ENCODE measurements around the gene TTC9. TPM values are rescaled to one million over a fixed set of nuclear protein-coding genes. Genes with fewer than 3 reads are reported as not detected.

The TTC9 gene
- total RNA-seq, 1 experiment from 2014 or later = 3.6 TPM

DNA sequence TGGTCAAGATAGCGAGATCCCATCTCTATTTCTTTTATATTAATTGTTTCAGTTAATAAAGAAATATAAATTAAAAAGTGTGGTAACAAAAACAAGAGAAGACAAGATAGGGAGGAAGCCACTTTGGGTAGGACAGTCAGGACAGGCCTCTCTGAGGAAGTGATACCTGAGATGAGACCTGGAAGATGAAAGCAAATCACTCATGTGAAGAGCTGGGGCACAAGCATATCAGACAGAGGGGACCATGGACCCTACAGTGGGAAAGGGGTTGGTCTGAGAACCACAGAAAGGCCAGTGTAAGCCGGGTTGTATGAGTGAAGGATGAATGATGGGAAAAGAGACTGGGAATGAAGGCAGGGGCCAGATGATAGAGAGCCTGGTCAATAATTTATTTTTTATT, 39.5 kb upstream of the TTC9 start:
- Histone ChIP-seq H3K27ac (ENCODE audit: low read length) (no peak overlapping the region), H3K9me3 (ENCODE audit: low read length) (no peaks in the 10 kb centered on the region), H3K79me2 (ENCODE audit: low read length) (peaks cover 33% of the 10 kb centered on the region), H3K4me2 (ENCODE audit: low read length) (no peak overlapping the region), H3K4me1 (ENCODE audit: insufficient read depth, low read length) (peaks cover 17% of the 10 kb centered on the region), H3K9ac (ENCODE audit: low read length) (no peak overlapping the region), H3F3A (ENCODE audit: low read length, unreplicated experiment) (no peaks in the 10 kb centered on the region), H3K27me3 (ENCODE audit: low read length) (0 out of 2 replicates have a peak, but pooled peaks cover 7% of the 10 kb centered on the region), H3K4me3 (ENCODE audit: low read length) (no peak overlapping the region), H2AFZ (ENCODE audit: low read length) (no peak overlapping the region), H3K9me2 (replicated peaks; ENCODE audit: low read length) (no peaks in the 10 kb centered on the region), H3K36me3 (ENCODE audit: low read depth, low read length) (peaks cover 3% of the 10 kb centered on the region; the same call in 1 of the 2 replicates), H4K20me1 (ENCODE audit: low read length) (peaks cover 9% of the 10 kb centered on the region; the same call in 1 of the 2 replicates)
- ChIA-PET CTCF (no interaction called here), POLR2A (ENCODE audit: unreplicated experiment) (interaction anchor here (0.6 to 0.7 kb wide), 2 partner anchors 96 to 125 kb away, joined by 4 read pairs; no protein-coding TSS in a partner anchor)
- no peak for ATAC-seq
- TF ChIP-seq EZH2phosphoT487 (IDR thresholded peaks at IDR 0.05; ENCODE audit: borderline replicate concordance, low read length) = no peak
- TF ChIP-seq, protein P1, sequence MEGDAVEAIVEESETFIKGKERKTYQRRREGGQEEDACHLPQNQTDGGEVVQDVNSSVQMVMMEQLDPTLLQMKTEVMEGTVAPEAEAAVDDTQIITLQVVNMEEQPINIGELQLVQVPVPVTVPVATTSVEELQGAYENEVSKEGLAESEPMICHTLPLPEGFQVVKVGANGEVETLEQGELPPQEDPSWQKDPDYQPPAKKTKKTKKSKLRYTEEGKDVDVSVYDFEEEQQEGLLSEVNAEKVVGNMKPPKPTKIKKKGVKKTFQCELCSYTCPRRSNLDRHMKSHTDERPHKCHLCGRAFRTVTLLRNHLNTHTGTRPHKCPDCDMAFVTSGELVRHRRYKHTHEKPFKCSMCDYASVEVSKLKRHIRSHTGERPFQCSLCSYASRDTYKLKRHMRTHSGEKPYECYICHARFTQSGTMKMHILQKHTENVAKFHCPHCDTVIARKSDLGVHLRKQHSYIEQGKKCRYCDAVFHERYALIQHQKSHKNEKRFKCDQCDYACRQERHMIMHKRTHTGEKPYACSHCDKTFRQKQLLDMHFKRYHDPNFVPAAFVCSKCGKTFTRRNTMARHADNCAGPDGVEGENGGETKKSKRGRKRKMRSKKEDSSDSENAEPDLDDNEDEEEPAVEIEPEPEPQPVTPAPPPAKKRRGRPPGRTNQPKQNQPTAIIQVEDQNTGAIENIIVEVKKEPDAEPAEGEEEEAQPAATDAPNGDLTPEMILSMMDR (conservative IDR thresholded peaks at IDR 0.05; ENCODE audit: low read depth, low read length) = no peak
- no TSS peak for BruUV-seq (replicated peaks)
- intact Hi-C loops (cut with micrococcal nuclease) = no loop called here
- DNase-seq = no peak

DNA sequence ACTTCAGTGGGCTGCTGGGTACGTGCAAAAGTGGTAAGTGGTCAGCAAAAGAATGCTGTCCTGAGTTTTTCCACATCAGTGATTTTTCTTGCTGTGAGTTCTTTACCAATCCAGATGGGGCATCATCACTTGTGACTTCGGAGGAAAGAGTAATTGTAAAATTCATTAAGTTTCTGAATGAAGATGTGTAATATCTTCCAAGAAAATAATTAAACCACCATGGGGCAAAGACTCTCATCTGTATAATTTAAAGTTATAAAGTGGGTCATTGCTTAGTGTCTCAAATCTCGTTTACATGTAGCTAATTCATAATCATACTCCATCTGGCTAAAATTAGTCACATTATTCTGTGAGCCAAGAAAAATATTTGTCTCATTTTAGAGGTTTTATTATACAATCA, 30.5 kb upstream of the TTC9 start:
- Histone ChIP-seq H3K9ac (ENCODE audit: low read length) (no peak overlapping the region), H3K27ac (ENCODE audit: low read length) (no peak overlapping the region), H3K4me1 (ENCODE audit: insufficient read depth, low read length) (peaks cover under 1% of the 10 kb centered on the region; the same call in 1 of the 2 replicates), H3K36me3 (ENCODE audit: low read depth, low read length) (no peaks in the 10 kb centered on the region), H3F3A (ENCODE audit: low read length, unreplicated experiment) (no peaks in the 10 kb centered on the region), H4K20me1 (ENCODE audit: low read length) (no peaks in the 10 kb centered on the region), H3K79me2 (ENCODE audit: low read length) (no peaks in the 10 kb centered on the region), H3K9me2 (replicated peaks; ENCODE audit: low read length) (no peaks in the 10 kb centered on the region), H3K27me3 (ENCODE audit: low read length) (0 out of 2 replicates have a peak, but pooled peaks cover 21% of the 10 kb centered on the region), H3K9me3 (ENCODE audit: low read length) (no peaks in the 10 kb centered on the region), H2AFZ (ENCODE audit: low read length) (no peak overlapping the region), H3K4me2 (ENCODE audit: low read length) (no peak overlapping the region), H3K4me3 (ENCODE audit: low read length) (no peak overlapping the region)
- DNase-seq (no peak), ATAC-seq (peak; percentile 14; the same call in 1 of the 2 replicates)
- ChIA-PET CTCF (no interaction called here), POLR2A (ENCODE audit: unreplicated experiment) (no interaction called here)
- TF ChIP-seq EZH2phosphoT487 (IDR thresholded peaks at IDR 0.05; ENCODE audit: borderline replicate concordance, low read length) (no peak), EZH2 (IDR thresholded peaks at IDR 0.05; ENCODE audit: low read length, unreplicated experiment) (no peak)
- TF ChIP-seq, protein P1 (conservative IDR thresholded peaks at IDR 0.05; ENCODE audit: low read depth, low read length) = no peak
- BruUV-seq (replicated peaks) = no TSS peak
- intact Hi-C loops (cut with micrococcal nuclease) = no loop called here

DNA sequence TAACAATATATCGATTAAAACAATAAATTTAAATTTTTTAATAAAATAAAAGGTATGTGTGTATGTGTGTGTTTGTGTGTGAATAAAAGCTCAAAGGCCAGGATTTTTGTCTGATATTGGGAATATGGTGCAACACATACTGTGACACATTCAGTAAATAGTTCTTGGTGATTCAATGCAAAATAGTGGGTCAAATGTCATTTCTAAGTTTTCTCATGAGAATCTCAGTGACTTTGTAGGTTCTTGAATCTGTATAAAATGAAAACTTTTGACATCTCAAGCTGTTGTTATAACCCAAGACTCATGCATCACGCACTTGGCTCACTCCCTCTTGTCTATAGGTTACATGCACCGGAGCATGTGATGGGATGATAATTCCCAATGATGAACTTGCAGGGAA, 25.1 kb upstream of the TTC9 start:
- Histone ChIP-seq H3F3A (ENCODE audit: low read length, unreplicated experiment) (no peaks in the 10 kb centered on the region), H3K4me3 (ENCODE audit: low read length) (no peak overlapping the region), H3K27me3 (ENCODE audit: low read length) (no peaks in the 10 kb centered on the region), H3K27ac (ENCODE audit: low read length) (no peak overlapping the region), H3K9me3 (ENCODE audit: low read length) (no peaks in the 10 kb centered on the region), H3K9me2 (replicated peaks; ENCODE audit: low read length) (no peaks in the 10 kb centered on the region), H3K4me1 (ENCODE audit: insufficient read depth, low read length) (peaks cover 15% of the 10 kb centered on the region), H2AFZ (ENCODE audit: low read length) (no peak overlapping the region), H3K36me3 (ENCODE audit: low read depth, low read length) (no peaks in the 10 kb centered on the region), H3K4me2 (ENCODE audit: low read length) (no peak overlapping the region), H3K9ac (ENCODE audit: low read length) (no peak overlapping the region), H4K20me1 (ENCODE audit: low read length) (no peaks in the 10 kb centered on the region), H3K79me2 (ENCODE audit: low read length) (no peaks in the 10 kb centered on the region)
- DNase-seq = peak; percentile 61
- ChIA-PET CTCF (interaction anchor here (1.0 kb wide), 1 partner anchor 291 kb away, joined by 3 read pairs; the partner anchor contains the start of gene PCNX1), POLR2A (ENCODE audit: unreplicated experiment) (interaction anchor here (0.5 kb wide), 1 partner anchor 13 kb away, joined by 5 read pairs; no protein-coding TSS in a partner anchor)
- intact Hi-C loops (cut with micrococcal nuclease) = no loop called here
- TF ChIP-seq EZH2phosphoT487 (IDR thresholded peaks at IDR 0.05; ENCODE audit: borderline replicate concordance, low read length) (no peak), EZH2 (IDR thresholded peaks at IDR 0.05; ENCODE audit: low read length, unreplicated experiment) (no peak)
- TF ChIP-seq, protein P1 (conservative IDR thresholded peaks at IDR 0.05; ENCODE audit: low read depth, low read length) = no peak
- no TSS peak for BruUV-seq (replicated peaks)
- ATAC-seq = no peak
